NCI-H510A treated with DMSO at 0.1 percent for 48 hours (cell line): ENCODE data around the gene CCDC9.
A peak's percentile ranks its signal among the peaks of the same experiment; 100 is the strongest.
"Not testable (repeated sequence)": the region's sequence is repeated elsewhere in the genome, so short reads cannot be mapped to it uniquely, and the experiment has no call there.

Experiments used
- DNase-seq: peaks from one replicate; lab custom pipeline; 2025; lab: John Stamatoyannopoulos, UW

CCDC9 gene

GRCh38 chr19:47261946-47262793 lies 5.8 kb downstream of the CCDC9 start:
- not testable (repeated sequence) for DNase-seq

DNA sequence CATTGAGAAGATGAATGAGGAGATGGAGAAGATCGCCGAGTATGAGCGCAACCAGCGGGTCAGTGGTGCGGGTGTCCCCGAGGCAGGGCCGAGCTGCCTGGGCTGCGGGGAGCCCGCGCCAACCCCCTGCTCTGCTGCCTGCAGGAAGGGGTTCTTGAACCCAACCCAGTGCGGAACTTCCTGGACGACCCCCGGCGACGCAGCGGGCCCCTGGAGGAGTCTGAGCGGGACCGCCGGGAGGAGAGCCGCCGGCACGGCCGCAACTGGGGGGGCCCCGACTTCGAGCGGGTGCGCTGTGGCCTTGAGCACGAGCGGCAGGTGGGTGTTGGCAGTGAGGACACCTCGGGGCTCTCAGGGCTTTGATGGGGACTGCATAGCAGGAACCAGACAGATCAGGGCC lies 8.3 kb downstream of the CCDC9 start:
- no peak for DNase-seq

DNA sequence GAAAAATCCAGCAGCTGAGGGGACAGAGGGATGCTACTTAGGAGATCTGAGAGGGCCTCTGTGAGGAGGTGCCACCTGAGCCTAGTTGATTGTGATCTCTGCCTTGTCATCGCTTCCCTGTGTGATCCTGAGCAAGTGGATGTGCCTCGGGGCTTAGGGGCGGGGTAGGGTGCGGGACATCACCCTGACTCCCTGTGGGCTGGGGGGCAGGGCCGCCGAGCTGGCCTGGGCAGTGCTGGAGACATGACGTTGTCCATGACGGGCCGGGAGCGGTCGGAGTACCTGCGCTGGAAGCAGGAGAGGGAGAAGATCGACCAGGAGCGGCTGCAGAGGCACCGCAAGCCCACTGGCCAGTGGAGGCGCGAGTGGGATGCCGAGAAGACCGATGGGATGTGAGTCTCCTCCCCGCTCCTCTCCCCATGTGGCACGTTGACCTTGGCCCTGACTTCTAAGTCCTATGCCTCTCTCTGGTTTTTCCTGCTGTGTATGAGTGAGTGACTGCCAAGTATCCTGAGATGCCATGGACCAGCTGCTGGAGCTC lies 10.1 kb downstream of the CCDC9 start:
- no peak for DNase-seq

DNA sequence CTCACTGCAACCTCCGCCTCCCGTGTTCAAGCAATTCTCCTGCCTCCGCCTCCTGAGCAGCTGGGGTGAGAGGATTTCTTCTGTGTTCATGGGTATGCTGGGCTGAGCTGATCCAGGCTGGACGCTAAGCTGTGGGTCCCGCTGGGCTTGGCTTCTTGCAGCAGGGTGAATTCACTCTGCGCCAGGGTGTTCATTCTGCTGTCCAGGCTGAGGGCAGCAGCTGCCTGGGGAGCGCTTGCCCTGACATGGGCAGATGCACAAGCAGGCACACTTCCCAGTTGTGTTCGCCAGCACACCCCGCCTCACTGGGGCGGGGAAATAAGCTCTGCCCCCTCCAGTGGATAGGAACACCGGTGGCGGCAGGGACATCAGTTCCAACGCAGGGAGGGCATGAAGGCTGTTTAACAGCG lies 11.0 kb downstream of the CCDC9 start:
- DNase-seq: no peak

DNA sequence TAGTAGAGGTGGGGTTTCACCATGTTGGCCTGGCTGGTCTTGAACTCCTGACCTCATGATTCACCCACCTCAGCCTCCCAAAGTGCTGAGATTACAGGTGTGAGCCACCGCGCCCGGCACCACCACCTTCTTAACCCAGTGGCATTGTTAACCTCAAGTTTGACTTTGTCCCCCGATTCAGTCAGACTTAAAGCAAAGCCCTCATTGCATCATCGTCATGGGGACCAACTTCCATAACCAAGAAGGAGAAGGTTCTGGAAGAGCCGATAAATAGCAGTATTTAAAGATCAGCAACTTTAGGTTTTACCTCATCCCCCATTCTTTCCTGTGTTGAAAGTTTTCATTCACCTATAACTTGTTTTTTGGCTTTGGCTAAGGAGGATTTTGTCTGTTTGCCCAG lies 11.7 kb downstream of the CCDC9 start:
- DNase-seq: no peak

- DNase-seq: no peak
Measured at GRCh38 chr19:47269596-47269995, 13.3 kb downstream of the CCDC9 start.

- no peak for DNase-seq
Measured at GRCh38 chr19:47270408-47270807, 14.1 kb downstream of the CCDC9 start.

DNA sequence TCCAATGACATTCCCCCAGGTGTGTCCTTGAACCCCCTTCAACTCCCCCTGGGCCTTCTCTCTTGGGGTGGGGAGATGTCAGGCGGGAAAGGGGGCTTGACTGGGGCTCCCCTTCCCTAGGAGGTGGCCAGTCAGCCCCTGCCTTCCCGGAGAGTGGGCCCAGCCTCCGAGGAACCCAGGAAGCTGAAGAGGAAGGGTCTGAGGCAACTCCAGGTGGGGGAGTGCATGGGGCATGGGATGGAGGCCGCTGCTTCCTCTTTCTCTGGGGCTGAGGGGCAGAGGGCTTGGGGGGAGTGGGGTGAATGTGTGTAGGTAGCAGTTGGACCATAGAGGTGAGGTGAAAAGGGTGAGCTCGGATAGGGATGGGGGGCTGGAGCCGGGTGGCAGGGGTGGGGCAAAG lies 15.6 kb downstream of the CCDC9 start:
- DNase-seq: no peak

DNA sequence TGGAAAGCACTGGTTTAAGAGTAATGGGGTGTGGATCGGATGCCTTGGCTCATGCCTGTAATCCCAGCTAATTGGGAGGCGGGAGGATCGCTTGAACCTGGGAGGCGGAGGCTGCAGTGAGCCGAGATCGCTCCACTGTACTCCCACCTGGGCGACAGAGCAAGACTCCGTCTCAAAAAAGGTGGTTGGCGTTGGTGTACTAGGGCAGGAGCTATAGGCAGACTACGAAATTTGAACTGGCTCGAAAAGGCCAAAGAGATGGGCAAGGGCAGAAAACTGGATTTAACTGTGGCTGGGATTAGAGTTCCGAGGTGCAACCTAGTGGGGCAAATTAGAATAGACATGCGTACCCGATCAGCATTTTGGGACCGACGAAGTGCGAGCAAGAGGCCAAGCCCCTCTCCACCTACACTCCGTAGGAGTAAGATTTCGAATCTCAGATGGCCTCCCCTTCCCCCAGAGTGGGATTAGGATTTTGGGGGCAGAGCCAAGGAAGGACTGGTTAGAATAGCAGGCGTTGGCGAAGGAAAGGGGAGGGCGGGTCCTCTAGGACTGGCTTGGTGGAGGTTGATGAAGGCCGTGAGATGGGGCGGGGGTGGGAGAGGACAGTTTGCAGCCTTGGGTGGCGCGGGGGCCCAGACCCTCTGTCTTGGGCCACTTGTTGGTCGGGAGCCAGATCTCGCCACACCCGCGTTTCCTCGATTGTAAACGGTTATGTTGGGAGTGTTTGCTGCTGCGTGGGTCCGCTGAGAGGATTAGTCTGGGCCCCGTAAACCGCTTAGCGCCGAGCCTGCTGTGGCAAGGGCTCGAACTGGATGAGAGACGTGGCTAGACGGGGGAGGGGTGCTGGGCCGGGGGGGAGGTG lies 16.4 kb downstream of the CCDC9 start:
- no peak for DNase-seq

DNA sequence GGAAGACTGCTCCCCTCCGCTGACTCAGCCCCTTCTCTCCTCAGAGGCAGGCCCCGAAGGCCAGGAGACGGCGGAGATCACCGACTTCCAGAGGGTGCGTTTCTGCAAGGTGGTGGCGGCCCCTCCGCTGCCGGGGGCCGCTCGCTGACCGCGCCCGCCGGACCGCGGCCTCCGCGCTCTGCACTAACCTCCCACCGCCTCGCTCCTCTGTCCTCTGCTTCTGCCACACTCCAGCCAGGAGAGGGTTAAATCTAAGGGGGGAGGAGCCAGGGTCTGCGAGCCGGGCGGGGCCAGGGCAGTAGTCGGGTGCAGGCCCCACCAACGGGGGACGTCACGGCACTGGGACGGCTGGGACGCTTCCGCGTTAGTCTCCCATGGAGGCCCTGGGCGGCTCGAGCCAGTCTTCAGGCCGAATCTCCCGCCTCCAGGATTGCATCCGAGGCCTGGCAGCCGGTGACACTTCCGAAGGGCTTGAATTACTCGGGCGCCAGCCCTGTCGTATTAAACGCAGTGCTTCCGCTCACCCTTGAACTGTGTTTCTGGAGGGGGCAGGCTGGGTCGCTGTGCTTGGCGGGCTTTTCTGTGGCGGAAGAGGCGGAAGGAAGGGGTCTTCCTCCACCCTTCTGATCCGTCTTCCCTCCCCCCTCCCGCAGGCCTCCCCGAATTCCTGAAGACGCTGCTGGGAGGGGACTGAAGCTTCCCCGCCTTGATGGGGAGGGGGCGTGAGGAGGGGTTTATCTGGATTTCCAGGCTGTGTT lies 17.2 kb downstream of the CCDC9 start:
- peak; percentile 79 for DNase-seq

GRCh38 chr19:47274071-47274890 lies 18.0 kb downstream of the CCDC9 start, which contains the start of gene INAFM1:
Gene INAFM1, plus strand, starts transcription at chr19:47274885. Its CDS starts 35 bp downstream, at chr19:47274920.
- peak; percentile 49 for DNase-seq

DNA sequence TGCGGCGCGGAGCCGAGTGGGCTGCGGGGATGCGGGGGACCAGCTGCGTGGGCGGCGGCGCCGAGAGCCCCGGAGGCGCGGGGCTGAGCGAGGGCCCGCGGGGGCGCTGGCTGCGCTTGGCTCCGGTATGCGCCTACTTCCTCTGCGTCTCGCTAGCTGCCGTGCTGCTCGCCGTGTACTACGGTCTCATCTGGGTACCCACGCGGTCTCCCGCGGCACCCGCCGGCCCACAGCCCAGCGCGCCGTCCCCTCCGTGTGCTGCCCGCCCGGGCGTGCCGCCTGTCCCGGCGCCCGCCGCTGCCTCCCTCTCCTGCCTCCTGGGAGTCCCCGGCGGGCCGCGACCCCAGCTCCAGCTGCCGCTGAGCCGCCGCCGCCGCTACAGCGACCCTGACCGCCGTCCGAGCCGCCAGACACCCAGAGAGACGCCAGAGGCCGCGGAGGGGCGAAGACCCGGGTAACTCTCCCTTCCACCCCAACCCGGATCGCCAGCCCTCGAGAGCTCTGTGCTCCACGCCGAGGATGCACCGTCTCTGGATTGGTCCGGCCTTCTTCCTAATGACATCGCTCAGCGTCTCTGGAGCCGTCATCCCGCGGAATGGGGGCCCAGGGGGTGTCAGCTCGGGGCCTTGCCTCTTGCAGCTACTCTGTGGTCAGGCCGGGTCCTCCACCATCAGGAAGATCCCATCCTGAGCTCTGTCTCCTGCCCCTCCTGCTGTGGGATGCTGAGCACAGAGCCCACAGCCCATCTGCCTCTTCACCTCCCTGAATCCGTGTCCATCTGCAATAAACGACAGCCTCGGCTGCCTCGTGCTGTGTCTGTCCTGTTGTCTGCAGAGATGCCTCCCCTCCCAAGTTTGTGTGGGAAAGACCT lies 18.8 kb downstream of the CCDC9 start:
- no peak for DNase-seq

DNA sequence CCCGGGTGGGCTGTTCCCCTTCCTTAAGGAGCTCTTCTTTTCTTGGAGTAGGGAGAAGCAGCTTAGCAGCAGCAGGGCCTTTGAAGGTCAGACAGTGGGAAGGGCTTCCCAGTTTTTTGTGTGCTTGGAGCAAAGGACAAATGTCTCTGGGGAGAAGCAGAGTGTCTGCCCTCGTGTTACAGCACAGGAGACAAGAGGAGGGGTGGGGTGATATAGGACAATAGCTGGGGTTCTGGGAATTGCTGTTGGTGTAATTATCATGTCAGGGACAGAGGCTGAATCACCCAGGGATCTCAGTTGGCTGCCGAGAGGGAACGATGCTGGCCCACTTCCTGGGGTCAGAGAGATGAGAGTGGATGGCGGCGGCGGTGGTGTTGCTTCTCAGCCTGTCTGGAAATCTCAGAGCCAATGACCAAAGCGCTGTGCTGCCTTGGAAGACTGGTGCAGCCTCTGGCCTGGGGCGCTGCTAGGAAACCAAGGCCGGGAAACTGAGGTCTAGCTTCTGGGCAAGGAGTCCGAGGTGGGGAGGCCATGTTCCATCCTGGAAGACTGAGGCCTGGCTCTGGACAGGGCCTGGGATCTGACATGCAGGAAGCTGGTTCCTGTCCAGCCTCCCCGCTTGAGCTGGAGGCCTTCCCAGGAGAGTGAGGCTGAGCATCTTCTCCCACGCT lies 19.6 kb downstream of the CCDC9 start:
- no peak for DNase-seq

GRCh38 chr19:47276513-47276912 lies 20.2 kb downstream of the CCDC9 start:
- not testable (repeated sequence) for DNase-seq

DNA sequence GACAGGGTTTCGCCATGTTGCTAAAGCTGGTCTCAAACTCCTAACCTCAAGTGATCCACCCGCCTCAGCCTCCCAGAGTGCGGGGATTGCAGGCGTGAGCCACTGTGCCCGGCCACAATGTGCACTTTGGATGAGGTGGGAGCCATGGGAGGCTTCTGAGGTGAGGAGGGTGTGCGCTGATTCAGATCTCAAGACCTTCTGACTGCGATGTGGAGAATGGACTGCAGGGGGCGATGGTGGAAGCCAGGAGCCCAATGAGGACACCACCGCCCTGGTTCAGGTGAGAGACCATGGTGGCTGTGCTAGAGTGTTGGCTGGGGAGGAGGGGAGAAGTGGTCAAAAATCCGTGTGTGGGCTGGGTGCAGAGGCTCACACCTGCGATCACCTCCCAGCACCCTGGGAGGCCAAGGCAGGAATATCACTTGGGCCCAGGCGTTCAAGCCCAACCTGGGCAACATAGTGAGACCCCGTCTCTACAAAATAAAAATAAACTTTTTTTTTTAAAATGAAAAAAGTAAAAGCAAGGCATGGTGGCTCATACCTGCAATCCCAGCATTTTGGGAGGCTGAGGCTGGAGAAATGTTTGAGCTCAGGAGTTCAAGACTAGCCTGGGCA lies 24.0 kb downstream of the CCDC9 start:
- no peak for DNase-seq

- DNase-seq: no peak
Measured at GRCh38 chr19:47283405-47284059, 27.2 kb downstream of the CCDC9 start.

DNA sequence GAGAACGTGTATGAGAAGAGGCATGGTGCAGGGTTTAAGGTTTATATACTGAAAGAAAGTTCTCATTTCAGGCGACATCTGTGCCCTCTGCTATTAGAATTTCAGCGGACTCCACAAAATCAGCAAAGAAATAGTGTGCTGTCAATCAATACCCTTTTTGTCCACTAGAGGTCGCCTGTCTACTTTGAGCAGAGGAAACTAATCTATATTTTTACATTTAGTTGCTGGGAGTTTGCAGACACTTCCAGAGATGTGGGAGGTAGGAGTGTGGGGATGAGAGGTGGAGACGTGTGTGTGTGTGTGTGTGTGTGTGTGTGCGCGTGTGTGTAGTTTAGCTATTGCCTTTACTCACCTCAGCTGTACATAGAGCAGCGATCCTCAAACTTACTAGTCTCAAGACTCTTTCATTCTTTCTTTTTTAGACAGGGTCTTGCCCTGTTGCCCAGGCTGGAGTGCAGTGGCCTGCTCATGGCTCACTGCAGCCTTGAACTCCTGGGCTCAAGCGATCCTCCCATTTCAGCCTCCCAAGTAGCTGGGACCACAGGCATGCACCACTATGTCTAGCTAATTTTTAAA lies 28.1 kb downstream of the CCDC9 start:
- DNase-seq: peak; percentile 71

DNA sequence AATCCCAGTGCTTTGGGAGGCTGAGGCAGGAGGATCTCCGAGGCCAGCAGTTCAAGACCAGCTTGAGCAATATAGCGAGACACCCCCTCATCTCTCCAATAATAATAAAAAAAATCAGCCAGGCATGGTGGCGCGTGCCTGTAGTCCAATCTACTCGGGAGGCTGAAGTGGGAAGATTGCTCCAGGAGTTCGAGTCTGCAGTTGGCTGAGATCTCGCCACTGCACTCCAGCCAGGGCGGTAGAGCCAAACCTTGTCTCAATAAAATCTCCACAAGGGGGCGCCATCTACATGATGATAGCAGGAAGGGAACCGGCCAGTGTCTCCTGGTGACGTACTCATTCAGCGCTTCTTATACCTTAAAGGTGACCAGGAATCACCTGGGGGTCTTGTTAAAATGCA lies 39.7 kb downstream of the CCDC9 start:
- DNase-seq: peak; percentile 75
